Choroid plexus epithelial cell (primary cell): ENCODE data around the gene MEA1.

ENCODE experiments used
- DNase-seq: peaks from one replicate; pipeline ENCODE4 v3.0.0-alpha.2; 2010; ENCODE audit warnings: low read depth
- H3K4me3 ChIP-seq: 2 replicates; pipeline ENCODE4 v1.5.1; 2011; ENCODE audit warnings: low read depth, mild to moderate bottlenecking, control low read depth, low read length, moderate library complexity
- TF ChIP-seq, protein P1 (sequence below): conservative IDR thresholded peaks from 2 replicates; pipeline ENCODE4 v1.5.1; 2011; ENCODE audit warnings: low read depth, mild to moderate bottlenecking, control low read depth, inconsistent platforms, low read length, moderate library complexity

The MEA1 gene

DNA sequence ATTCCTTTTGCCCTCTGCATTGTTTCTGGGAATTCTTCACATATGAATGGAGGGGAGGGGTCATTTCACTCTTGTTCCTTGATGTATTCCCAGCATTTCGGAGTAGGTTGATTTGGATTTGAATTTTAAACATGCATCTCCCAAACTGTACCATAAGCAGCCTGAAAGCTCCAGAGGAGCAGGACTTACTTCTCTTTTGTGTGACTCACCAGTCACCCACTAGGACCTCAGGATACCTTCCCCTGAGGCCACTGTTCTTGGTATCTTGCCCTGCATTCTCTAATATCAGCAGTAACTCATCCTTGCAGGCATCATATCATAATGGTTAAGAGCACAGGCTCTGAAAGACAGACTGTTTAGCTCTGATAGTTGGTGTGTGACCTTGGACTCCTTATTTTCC lies 44.8 kb upstream of the MEA1 start:
- TF ChIP-seq, protein P1, sequence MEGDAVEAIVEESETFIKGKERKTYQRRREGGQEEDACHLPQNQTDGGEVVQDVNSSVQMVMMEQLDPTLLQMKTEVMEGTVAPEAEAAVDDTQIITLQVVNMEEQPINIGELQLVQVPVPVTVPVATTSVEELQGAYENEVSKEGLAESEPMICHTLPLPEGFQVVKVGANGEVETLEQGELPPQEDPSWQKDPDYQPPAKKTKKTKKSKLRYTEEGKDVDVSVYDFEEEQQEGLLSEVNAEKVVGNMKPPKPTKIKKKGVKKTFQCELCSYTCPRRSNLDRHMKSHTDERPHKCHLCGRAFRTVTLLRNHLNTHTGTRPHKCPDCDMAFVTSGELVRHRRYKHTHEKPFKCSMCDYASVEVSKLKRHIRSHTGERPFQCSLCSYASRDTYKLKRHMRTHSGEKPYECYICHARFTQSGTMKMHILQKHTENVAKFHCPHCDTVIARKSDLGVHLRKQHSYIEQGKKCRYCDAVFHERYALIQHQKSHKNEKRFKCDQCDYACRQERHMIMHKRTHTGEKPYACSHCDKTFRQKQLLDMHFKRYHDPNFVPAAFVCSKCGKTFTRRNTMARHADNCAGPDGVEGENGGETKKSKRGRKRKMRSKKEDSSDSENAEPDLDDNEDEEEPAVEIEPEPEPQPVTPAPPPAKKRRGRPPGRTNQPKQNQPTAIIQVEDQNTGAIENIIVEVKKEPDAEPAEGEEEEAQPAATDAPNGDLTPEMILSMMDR, result no peak
- no peak for DNase-seq
- peak overlapping the region; percentile 77 for H3K4me3 ChIP-seq

DNA sequence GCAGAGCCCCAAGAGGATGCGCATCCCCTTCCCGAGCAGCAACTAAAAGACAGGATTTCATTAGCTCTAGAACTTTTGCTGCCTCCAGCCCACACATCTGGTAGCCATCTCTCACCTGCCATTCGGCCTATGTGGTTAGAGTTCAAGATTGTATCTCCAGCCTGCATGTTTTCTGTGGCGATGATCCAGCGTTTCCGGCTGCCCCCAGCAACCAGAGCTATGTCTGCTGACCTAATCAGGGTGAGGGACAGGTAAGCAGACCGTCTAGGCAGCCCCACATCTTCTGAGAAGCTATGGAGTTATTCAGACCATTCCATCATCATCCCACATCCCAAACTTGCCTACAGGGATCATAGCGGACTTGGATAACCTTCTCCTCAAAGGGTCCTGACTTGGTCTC lies 42.2 kb upstream of the MEA1 start:
- no peak for DNase-seq
- H3K4me3 ChIP-seq, result no peak overlapping the region
- TF ChIP-seq, protein P1, result no peak

DNA sequence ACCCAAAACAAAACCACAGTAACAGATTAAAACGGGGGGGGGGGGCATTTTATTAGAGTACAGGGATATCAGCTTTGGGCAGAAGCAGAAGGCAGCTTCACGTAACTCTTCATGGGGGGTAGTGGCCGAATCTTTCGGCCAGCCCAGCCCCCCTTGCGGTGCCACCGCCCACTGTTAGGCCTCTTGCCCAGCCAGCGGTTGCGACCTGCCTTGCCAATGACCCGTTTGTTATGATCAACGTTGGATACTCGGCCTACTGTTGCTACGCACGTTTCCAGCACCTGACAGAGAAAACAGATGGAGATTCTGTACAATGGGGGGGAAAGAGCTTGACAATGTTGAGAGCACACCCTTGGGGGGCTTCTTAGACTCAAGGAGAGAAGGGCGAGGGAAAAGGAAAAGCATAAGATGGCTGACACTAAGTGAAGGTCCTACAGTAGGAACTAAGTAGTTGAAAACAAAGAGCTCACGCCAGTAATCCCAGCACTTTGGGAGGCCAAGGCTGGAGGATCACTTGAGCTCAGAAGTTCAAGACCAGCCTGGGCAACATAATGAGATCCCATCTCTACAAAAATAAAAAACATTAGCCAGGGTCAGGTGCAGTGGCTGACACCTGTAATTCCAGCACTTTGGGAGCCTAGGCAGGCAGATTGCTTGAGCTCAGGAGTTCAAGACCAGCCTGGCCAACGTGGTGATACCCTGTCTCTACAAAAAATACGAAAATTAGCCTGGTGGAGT lies 40.6 kb upstream of the MEA1 start:
- H3K4me3 ChIP-seq, result peak overlapping the region; percentile 83
- TF ChIP-seq, protein P1, result no peak
- DNase-seq, result no peak

DNA sequence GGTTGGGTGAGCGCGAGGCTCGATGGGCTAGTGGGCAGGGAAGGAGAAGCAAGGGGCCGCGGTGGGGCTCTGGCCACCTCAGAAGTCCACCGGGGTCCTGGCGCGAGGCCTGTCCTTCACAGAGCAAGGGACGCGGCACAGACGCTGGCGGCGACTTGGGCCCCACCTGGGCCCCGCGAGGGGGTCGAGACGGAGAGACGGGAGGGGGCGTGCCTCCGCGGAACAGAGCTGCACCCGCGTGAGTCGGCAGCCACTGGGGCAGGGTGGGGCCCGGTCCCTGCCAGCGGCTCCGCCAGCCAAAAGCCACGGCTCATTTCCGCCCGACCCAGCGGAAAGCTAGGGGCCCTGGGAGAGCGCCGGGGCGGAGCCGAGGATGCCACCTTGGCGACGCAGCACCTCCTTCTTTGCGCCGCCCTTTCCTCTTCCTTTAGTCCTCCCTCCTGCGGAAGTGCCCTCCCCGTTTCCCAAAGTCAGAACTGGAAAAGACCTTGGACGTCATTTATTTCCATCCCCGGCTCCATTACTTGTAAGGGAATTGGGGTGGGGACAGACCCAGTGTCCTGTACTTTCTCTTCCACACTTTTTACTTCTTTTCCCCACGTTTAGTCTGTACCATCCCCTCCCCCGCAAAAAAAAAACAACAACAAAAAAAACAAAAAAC lies 39.9 kb upstream of the MEA1 start, which contains the start of gene CUL7:
Gene CUL7, minus strand, starts transcription at position 307 of the 661 bp plus-strand sequence. CDS start 1,063 bp downstream, outside the sequence.
- peak; percentile 94 for DNase-seq
- peak within 1 kb of the TSS; percentile 83 for H3K4me3 ChIP-seq
- TF ChIP-seq, protein P1, result no peak

DNA sequence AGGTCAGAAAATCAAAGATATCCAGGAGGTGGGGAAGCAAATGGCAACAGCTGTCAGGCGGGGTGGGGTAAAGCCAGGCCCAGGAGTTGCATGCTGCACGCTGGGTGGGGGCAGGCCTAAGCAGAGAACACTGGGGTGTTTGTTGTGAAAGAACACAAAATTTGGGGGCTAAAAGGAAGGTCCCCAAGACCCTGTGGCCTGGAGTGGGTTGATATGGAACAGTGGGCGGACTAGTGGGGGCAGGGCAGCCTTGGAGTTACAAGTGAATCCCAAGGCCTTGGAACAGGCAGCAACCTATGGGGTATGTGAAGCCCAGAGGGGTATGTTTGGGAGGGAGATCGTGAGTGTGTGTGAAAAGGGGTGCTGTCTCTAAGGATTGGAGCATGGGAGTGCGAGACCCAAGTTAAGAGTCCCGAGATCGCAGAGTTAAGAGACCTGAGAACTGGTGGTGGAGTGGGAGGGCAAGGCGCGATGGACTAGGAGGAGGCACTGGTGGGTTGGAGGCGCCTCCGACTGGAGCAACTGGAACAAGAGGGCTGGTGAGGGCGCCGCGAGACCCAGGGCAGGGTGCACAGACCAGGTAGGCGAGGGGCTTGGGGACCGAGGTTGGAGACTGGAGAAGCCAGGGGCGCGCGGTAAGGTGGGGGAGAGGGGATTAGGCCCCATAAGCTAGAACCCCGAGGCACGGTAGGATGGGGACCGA lies 39.2 kb upstream of the MEA1 start:
- DNase-seq, result peak; percentile 52
- peak overlapping the region; percentile 83 for H3K4me3 ChIP-seq
- TF ChIP-seq, protein P1, result no peak

DNA sequence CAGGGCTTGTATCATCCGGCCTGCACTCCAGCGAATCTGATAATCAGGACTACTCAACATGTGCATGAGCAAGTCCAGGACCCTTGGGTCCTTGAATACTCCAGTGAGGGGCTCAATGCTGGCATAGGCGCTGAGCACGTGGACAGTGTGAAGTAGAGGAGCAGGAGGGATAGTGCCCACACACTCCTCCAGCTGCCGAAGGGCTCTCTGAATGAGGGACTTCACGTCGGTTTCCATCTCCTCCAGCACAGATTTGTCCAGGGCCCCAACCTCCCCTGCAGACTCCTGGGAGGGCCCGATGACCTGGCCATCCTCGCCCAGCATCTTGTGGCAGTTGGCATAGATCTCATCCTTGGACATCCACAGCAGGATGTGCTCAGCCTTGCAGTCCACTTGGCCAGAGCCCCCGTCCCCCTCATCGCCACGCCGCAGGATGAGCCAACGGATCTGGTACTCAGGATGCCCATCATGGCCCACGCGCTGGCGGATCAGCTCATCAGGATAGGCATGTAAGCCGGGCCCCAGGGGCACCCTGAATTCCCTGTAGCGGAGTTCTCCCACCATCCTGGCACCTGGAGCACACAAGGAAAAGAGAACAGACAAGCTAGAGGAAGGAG lies 38.6 kb upstream of the MEA1 start:
- TF ChIP-seq, protein P1, result no peak
- peak overlapping the region; percentile 83 for H3K4me3 ChIP-seq
- no peak for DNase-seq
